HL-60/S4 treated with retinoic acid at 250 ng/mL for 4 days and 3 days (cell line): ENCODE measurements around the gene ARIH1.
"Not testable (repeated sequence)": the region's sequence is repeated elsewhere in the genome, so short reads cannot be mapped to it uniquely, and the experiment has no call there.

Source experiments
- in situ Hi-C: fragments of 300-500 bp; cut with MboI; formaldehyde crosslinking; loops from 2 replicates; pipeline ENCODE4 v1.7.0; 2022; ENCODE audit warnings: low sequenced_read_pairs

The ARIH1 gene

DNA sequence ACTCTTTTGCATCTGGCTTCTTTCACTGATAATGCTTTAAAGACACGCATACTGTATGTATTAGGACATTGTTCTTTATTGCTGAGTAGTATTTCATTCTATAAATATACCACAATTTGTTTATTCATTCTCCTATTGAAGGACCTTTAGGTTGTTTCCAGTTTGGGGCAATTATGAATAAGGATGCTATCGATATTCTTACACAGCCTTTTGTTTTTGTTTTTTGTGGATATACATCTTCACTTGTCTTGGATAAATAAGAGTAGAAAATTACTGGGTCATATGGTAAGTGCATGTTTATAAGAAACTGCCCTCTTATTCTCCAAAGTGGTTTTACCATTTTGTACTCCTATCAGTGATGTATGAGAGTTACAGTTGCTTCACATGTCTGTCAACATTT, 118.5 kb downstream of the ARIH1 start:
- in situ Hi-C loops = no loop called here

DNA sequence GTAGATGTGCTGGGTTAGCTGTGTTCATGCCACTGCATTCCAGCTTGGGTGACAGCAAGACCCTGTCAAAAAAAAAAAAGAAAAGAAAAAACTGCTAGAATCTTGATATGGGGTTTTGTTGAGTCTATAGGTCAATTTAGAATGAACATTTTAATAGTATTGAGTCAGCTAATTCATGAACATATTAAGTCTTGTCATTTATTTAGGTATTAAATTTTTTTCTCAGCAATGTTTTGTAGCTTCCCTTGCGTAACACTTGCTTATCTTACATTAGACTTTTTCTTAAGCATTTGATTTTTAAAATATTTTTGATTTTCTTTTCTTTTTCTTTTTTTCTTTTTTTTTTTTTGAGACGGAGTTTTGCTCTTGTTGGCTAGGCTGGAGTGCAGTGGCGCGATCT, 119.7 kb downstream of the ARIH1 start:
- in situ Hi-C loops = no loop called here

- in situ Hi-C loops = no loop called here
Measured at GRCh38 chr15:72599855-72600464, 125.8 kb downstream of the ARIH1 start.

DNA sequence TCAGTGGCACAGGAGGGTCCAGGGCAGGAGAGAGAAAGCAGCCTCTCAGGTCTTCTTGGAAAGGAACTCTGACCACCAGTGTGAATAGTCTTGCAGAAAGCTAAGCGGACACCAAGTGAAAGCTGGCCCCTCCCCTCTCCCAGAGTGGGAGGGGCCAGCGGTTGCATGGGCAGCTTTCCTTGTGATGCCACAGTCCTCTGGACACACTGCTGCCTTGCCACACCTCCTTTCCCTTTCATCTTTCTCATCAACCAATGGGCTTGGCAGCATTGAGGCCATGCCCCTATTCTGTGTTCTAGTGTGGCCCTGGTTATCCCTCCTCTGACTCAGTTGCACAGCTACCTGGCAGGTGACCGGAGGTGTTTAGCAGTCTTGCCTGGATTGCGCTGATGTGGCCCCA, 130.7 kb downstream of the ARIH1 start:
- in situ Hi-C loops = no loop called here

DNA sequence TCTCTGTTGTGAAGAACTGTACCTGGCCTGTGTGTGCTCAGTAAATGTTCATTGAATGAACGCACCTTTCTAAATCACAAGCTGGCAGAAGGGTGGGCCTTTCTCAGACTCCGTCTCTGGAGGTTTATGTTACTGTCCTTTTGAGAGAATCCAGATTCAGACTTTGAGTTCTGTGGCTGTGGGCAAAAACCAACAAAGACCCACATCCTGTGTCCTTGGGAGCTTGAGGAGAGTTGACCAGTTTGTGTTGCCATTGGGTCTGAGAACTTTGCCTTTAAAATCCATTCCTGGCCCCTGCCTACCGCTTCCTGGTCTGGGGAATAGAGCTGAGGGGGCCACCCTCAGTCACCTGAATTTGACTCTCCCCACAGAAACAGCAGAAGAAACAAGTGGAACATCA, 134.0 kb downstream of the ARIH1 start:
- in situ Hi-C loops = not testable (repeated sequence)

DNA sequence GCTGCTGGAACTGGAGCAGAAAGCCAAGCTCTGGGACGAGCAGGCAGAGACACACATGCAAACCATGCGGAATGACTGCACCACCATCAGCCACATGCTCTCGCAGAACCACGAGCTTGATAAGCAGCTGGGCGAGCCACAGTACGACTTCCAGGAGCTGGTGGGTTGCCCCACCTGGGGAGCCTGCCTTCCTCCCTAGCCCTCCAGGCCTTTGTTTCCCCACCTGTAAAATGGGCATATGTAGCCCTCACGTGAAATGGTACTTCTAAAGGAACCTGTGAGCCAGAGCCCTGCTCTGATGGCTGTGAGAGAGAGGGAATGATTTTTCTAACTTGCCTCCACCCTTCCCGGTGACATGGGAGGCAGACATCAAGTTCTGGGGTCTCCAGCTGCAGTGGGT, 135.7 kb downstream of the ARIH1 start:
- in situ Hi-C loops = no loop called here

DNA sequence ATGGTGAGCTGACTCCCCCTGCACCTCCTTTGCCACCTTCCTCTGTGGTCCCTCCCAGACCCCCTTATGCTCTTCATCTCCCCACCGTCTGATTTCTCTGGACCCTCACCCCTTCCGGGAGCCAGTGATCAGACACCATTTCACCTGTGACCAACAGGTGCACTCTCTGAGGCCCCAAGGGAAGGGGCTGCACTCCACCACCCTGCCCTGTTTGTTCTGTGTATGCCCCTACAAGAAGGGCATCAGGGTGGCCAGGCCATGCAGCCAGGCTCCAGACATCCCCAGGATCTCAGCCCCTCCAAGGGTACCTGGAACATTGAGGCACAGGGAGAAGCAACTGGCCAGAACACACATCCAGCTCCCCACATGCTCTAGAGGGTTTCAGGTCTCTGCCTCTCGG, 138.2 kb downstream of the ARIH1 start:
- in situ Hi-C loops = not testable (repeated sequence)

DNA sequence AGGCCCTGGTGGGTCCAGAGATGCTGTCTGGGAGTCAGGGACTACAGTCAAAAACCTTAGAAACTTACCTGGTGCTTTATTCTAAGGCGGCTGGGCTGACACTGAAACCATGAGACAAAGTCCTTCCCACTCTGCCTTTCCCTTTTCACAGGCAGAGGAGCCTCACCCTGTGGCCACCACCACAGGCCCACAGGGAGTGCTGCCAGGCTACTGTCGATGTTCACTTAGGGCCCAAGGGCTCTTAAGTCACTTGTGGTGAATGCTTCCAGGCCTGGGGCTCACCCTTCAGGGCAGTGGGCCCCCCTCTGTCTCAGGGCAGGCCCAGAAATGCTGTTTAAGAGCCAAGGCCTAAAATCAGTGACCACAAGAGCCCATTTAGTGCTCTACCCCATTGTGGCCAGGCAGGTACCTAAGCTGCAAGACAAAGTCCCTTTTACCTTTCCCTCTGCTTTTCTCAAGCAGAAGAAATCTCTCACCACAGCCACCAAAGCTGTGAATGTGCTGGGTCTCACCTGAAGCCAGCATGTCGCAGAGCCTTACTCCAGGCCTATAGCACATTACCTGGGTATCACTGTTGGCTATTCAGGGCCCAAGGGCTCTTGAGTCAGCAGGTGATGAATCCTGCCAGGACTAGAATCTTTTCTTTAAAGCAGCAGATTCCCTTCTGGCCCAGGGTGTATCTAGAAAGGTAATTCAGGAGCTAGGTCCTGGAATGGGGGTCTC, 140.8 kb downstream of the ARIH1 start:
- in situ Hi-C loops = no loop called here

DNA sequence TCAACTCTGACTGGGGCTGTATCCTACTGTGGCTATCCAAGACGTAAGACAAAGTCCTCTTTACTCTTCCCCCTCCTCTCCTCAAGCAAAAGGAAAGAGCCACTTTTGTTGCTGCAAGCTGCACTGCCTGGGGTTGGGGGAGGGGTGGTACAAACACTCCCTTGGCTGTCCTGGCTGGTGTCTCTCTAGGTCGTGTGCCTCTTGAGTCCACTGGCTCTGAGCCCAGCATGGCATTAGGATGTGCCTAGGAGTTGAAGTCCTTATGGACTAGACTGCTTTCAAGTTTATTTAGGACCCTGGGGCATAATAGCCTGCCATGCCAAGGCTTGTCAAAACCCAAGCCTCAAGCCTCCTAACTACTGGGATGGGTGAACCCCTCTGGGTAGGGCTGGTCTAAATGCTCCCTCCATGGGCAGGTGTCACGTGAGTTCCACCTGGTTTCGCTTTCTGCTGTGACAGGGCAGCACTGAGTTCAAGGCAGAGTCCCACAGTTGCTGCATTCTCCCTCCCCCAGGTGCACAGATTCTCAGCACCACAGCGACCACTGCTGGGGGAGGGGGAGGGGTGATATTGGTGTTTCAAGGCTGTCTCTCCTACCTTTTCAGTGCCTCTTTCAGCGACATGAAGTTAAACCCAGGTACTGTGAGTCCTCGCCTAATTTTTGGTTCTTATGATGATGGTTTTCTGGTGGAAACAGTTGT, 141.6 kb downstream of the ARIH1 start:
- in situ Hi-C loops = not testable (repeated sequence)

DNA sequence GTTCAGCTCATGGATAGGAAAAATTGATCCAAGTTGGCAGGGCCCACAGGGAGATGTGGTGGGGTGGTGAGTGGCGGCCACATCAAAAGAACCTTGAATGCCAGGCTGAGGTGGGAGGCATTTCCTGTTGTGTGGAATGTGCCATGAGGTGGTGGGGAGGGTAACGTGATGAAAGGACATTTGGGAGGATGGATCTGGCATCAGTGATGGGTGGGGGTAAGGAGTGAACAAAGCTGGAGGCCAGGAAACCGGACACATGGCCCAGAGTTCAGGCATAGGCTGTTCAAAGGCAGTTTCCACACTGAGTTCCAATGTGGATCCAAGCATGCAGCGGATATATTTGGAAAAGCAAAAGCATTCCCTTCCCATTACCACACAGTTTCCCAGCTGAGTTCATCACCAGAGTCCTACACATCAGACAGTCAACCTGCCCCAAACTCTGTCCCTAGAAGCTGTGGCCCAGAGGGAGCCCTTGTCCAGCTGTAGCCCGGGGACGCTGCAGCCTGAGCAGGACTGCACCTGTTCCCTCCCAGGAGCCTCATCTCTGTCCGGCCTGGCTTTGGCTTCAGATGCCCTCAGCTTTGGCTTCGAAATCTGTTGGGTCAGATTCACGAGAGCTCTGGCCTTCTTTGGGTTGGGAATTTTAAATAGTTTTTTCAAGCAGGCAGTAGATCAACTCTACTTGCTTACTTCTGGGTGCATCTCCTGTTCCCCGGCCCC, 142.5 kb downstream of the ARIH1 start:
- in situ Hi-C loops = no loop called here

DNA sequence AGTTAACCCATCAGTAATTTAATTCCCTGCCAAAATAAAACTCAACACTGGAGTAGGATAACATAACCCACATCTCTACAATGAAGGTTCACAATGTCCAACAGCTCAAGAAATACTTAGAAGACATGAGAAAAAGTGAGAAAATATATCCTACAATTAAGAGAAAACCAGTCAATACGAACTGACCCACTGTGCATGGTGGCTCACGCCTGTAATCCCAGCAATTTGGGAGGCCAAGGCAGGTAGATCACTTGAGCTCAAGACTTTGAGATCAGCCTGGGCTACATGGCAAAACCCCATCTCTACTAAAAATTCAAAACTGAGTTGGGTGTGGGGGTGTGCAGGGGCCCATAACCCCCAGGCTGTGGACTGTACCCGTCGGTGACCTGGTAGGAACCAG, 149.7 kb downstream of the ARIH1 start:
- in situ Hi-C loops = not testable (repeated sequence)

DNA sequence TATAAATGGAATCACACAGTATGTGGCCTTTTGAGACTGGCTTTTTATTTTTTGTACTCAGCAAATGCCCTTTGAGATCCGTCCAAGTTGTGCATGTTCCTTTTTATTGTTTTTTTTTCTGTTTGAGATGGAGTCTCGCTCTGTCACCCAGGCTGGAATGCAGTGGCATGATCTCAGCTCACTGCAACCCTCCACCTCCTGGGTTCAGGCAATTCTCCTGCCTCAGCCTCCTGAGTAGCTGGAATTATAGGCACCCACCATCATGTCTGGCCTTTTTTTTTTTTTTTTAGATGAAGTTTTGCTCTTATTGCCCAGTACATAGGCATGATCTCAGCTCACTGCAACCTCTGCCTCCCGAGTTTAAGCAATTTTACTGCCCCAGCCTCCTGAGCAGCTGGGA, 152.0 kb downstream of the ARIH1 start:
- in situ Hi-C loops = not testable (repeated sequence)

GRCh38 chr15:72628249-72629067, 154.3 kb downstream of the ARIH1 start:
- in situ Hi-C loops = not testable (repeated sequence)

DNA sequence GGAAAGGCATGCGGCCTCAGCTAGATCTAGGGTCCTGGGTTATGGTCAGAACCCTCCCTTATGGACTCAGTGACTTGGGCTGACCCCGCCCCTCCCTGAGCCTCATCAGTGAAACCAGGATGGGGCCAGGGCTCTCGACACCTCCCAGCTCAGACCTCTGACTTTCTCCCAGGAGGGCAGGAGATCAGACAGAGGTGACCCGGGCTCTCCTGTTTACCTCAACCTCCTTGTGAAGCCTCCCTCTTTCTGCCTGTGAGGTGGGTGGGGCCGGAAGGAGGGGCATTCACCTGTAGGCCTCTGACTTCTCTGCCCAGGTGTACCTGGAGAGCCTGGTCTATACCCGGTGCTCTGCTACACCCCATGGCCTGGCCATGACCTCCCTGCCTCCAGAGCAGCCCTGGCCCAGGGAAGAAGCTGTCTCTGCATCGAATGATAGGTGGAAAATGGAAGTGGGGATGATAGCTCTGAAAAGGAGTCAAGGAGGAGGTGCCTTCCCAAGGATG, 155.0 kb downstream of the ARIH1 start:
- in situ Hi-C loops = not testable (repeated sequence)

DNA sequence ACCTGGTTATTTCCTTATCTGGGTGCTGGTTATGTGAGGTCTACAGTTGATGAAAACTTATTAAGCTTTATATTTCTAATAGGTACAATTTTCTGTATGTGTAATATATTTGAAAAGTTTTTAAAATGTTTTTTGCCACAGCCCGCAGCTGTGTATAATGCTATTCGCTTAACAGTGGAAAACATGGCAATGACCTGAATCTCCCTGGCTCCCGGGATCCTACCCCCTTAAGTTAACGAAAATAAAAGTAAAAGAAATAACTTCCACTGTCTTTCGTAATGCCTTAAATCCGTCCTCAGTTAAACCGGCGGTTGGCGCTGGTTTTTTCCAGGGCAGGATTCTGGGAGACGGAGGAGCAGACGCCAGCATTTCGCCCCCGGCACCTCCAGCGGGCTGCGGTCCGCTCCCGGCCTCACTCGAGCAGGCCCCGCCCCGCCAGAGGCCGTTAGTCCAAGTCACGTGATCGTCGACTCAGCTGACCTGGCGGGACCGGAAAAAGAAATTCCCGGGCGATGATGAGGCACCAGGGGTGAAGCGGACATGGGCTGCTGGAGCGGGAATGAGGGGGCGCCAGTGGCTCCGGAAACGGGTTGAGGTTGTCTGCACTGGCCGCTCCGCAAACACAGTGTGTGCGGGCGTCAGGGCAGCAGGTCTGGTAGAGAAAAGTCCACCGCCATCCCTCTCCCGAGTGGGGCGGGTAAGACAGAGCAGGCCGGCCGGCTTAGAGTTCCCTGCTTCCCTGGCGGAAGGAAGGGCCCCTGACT, 162.6 kb downstream of the ARIH1 start:
- in situ Hi-C loops = not testable (repeated sequence)

DNA sequence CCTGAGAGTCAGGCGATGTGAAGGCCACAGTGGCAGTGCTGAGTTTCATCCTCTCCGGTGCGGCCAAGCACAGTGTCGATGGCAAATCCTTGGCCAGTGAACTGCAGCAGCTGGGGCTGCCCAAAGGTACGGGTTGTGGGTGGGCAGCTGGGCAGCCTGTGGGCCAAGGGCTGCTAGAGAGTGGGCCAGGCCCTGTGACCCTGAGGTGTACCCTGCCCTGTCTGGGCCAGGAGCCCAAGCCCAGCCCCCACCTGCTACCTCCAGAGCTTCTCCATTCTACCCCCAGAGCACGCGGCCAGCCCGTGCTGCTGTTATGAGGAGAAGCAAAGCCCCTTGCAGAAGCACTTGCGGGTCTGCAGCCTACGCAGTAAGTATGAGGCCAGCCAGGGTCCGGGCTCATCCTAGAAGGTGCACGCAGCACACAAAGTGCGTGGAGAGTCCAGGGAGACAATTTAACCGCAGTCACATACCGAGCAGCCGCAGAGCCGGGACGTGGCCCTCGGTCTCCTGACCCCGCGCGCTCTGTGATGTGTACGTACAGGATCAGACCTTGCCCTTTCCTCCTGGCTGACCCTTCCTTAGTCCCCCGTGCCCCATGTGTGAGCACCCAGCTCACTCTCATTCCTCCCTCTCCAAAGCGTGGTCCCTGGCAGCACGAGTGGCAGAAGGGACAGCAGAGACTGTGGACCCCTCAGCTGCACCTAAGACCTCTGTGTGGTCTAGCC, 165.8 kb downstream of the ARIH1 start:
- in situ Hi-C loops = not testable (repeated sequence)

- in situ Hi-C loops = not testable (repeated sequence)
Measured at GRCh38 chr15:72642271-72642670, 168.1 kb downstream of the ARIH1 start.

- in situ Hi-C loops = not testable (repeated sequence)
Measured at GRCh38 chr15:72648631-72649253, 174.6 kb downstream of the ARIH1 start.
